ENCODE results near the gene PPP2R2C. TPM values are rescaled to one million over a fixed set of nuclear protein-coding genes. Genes with fewer than 3 reads are reported as not detected.

The PPP2R2C gene
- total RNA-seq, 1 experiment from 2014 or later = not detected

DNA sequence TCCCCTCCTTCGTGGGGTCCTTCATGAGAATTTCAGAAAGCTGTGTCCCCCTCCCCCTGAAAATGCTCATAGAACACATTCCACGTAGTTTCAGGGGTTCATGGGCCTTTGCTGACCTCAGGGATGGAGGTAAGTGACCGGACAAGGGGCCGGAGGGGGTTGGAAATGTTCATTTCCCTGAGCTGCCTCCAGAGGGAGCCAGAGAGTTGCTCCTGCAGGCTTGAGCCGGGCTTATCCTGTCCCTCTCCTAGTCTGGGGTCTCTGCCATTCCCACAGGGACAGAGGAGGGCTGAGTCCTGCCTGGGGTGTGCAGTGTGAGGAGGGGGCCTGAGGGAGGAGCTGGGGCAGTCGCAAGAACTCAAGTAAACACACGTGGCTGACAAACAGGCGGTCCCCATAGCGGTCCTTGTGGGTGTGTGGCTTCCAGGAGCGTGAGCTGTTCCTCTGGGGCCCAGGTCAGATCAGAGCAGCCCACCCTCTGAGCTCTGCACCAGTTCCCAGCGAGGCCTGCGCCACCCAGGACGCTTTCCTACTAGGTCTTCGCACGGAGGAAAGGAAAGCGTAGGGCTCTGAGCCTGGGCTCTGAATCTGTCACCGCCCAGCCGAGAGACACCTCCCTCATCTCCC, 140.3 kb downstream of the PPP2R2C start:
- intact Hi-C loops (cut with micrococcal nuclease; ENCODE audit: unreplicated experiment) = loop anchor here (5.0 kb wide), 1 partner anchor 215 kb away; no protein-coding TSS in a partner anchor
- ChIA-PET CTCF (interaction anchor here (0.6 to 1.9 kb wide), 3 partner anchors 81 to 334 kb away, joined by 5 to 9 read pairs (median 5); no protein-coding TSS in a partner anchor), POLR2A (ENCODE audit: low non-redundant PET) (no interaction called here)
- H3K36me3 ChIP-seq (ENCODE audit: insufficient read depth, low read length, poor library complexity, severe bottlenecking) = no peaks in the 10 kb centered on the region
- no peak overlapping the region for H3K27ac ChIP-seq (ENCODE audit: low read depth, low read length, poor library complexity, severe bottlenecking)
- BruUV-seq (replicated peaks) = no TSS peak
- no peak overlapping the region for H3K4me3 ChIP-seq (ENCODE audit: low read depth, low read length, poor library complexity, severe bottlenecking)
- no peaks in the 10 kb centered on the region for H3K9me3 ChIP-seq (ENCODE audit: low read depth, low read length, poor library complexity, severe bottlenecking)
- DNase-seq (ENCODE audit: low spot score) = no peak
- H3K27me3 ChIP-seq (replicated peaks; ENCODE audit: insufficient read depth, low read depth, low read length, poor library complexity) = peaks cover 35% of the 10 kb centered on the region
- no peaks in the 10 kb centered on the region for H3K4me1 ChIP-seq (ENCODE audit: insufficient read depth, low read length, poor library complexity, severe bottlenecking)
- no peak for TF ChIP-seq EZH2 (IDR thresholded peaks at IDR 0.05; ENCODE audit: borderline replicate concordance, low read depth, low read length, poor library complexity, severe bottlenecking)
- TF ChIP-seq, protein P1, sequence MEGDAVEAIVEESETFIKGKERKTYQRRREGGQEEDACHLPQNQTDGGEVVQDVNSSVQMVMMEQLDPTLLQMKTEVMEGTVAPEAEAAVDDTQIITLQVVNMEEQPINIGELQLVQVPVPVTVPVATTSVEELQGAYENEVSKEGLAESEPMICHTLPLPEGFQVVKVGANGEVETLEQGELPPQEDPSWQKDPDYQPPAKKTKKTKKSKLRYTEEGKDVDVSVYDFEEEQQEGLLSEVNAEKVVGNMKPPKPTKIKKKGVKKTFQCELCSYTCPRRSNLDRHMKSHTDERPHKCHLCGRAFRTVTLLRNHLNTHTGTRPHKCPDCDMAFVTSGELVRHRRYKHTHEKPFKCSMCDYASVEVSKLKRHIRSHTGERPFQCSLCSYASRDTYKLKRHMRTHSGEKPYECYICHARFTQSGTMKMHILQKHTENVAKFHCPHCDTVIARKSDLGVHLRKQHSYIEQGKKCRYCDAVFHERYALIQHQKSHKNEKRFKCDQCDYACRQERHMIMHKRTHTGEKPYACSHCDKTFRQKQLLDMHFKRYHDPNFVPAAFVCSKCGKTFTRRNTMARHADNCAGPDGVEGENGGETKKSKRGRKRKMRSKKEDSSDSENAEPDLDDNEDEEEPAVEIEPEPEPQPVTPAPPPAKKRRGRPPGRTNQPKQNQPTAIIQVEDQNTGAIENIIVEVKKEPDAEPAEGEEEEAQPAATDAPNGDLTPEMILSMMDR (conservative IDR thresholded peaks at IDR 0.05; ENCODE audit: low read depth, low read length) = peak; percentile 75

DNA sequence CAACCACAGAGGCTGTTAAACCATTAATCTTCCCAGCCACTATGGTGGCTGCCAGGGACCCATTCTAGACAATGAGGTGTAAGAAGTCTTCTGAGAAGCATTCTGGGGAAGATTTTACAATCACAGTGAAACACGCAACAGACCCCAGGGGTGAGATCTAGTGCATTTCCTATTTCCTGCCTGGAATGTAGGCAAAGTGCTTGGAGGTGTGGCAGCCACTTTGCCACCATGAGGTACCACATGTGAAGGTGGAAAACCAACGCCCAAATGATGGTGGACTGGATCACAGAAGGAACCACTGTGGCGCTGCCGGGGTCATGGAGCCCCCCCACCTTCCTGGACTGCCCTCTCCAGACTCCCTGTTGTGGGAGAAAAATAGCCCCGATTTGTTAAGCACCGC, 140.9 kb downstream of the PPP2R2C start:
- intact Hi-C loops (cut with micrococcal nuclease; ENCODE audit: unreplicated experiment) = loop anchor here (5.0 kb wide), 1 partner anchor 216 kb away; no protein-coding TSS in a partner anchor
- Histone ChIP-seq H3K27me3 (replicated peaks; ENCODE audit: insufficient read depth, low read depth, low read length, poor library complexity) (peaks cover 34% of the 10 kb centered on the region), H3K9me3 (ENCODE audit: low read depth, low read length, poor library complexity, severe bottlenecking) (no peaks in the 10 kb centered on the region), H3K4me3 (ENCODE audit: low read depth, low read length, poor library complexity, severe bottlenecking) (no peak overlapping the region), H3K4me1 (ENCODE audit: insufficient read depth, low read length, poor library complexity, severe bottlenecking) (no peaks in the 10 kb centered on the region), H3K27ac (ENCODE audit: low read depth, low read length, poor library complexity, severe bottlenecking) (no peak overlapping the region), H3K36me3 (ENCODE audit: insufficient read depth, low read length, poor library complexity, severe bottlenecking) (no peaks in the 10 kb centered on the region)
- CTCF ChIA-PET = interaction anchor here (0.6 to 1.9 kb wide), 4 partner anchors 81 to 333 kb away, joined by 5 to 13 read pairs (median 9); no protein-coding TSS in a partner anchor
- DNase-seq (ENCODE audit: low spot score) = no peak
- no TSS peak for BruUV-seq (replicated peaks)
- POLR2A ChIA-PET (ENCODE audit: low non-redundant PET) = no interaction called here
- TF ChIP-seq, protein P1 (conservative IDR thresholded peaks at IDR 0.05; ENCODE audit: low read depth, low read length) = no peak
- TF ChIP-seq EZH2 (IDR thresholded peaks at IDR 0.05; ENCODE audit: borderline replicate concordance, low read depth, low read length, poor library complexity, severe bottlenecking) = no peak

DNA sequence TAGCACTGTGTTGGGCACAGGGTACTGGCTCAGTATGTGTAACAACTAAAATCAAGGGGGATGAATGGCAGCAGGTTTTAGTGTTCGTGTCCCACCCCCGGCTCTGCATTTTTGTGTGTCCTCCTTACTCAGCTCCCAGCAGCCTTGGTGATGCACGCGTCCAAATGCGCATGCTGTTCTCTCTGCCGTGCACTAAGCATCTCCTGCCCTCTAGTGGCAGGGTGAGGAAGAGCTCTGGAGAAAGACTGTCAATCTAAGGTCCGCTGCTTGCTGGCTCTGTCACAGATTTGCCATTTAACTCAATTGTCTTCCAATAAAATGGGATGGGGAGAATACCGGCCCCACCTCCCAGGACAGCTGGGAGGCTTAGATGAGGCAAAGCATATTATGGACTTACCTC, 141.4 kb downstream of the PPP2R2C start:
- intact Hi-C loops (cut with micrococcal nuclease; ENCODE audit: unreplicated experiment) = loop anchor here (5.0 kb wide), 1 partner anchor 216 kb away; no protein-coding TSS in a partner anchor

More for the DNA sequence above, 141.4 kb downstream of the PPP2R2C start:
- no peaks in the 10 kb centered on the region for H3K36me3 ChIP-seq (ENCODE audit: insufficient read depth, low read length, poor library complexity, severe bottlenecking)
- CTCF ChIA-PET = interaction anchor here (0.6 to 1.9 kb wide), 3 partner anchors 80 to 332 kb away, joined by 9 to 13 read pairs (median 9); no protein-coding TSS in a partner anchor
- POLR2A ChIA-PET (ENCODE audit: low non-redundant PET) = no interaction called here
- H3K27ac ChIP-seq (ENCODE audit: low read depth, low read length, poor library complexity, severe bottlenecking) = no peak overlapping the region
- TF ChIP-seq EZH2 (IDR thresholded peaks at IDR 0.05; ENCODE audit: borderline replicate concordance, low read depth, low read length, poor library complexity, severe bottlenecking) = no peak
- TF ChIP-seq, protein P1 (conservative IDR thresholded peaks at IDR 0.05; ENCODE audit: low read depth, low read length) = peak; percentile 63
- no peak overlapping the region for H3K4me3 ChIP-seq (ENCODE audit: low read depth, low read length, poor library complexity, severe bottlenecking)
- DNase-seq (ENCODE audit: low spot score) = peak; percentile 40
- BruUV-seq (replicated peaks) = no TSS peak
- H3K4me1 ChIP-seq (ENCODE audit: insufficient read depth, low read length, poor library complexity, severe bottlenecking) = no peaks in the 10 kb centered on the region
- peaks cover 33% of the 10 kb centered on the region for H3K27me3 ChIP-seq (replicated peaks; ENCODE audit: insufficient read depth, low read depth, low read length, poor library complexity)
- H3K9me3 ChIP-seq (ENCODE audit: low read depth, low read length, poor library complexity, severe bottlenecking) = no peaks in the 10 kb centered on the region
